GM15510 (cell line): Measurements from ENCODE around the gene MANSC4.

Experiments
- POLR2A ChIP-seq: IDR thresholded peaks from 3 replicates; pipeline ENCODE4 v1.6.1; 2011; ENCODE audit warnings: borderline replicate concordance; ENCODE audit not compliant: insufficient read length; ENCODE audit errors: extremely low read depth

The MANSC4 gene

GRCh38 chr12:27781680-27782079 lies 1.6 kb upstream of the MANSC4 start:
- no peak for TF ChIP-seq POLR2A

- no peak for TF ChIP-seq POLR2A
Observed at GRCh38 chr12:27780612-27781408, 774 bp upstream of the MANSC4 start.

- no peak for TF ChIP-seq POLR2A
Observed at GRCh38 chr12:27779416-27779919, 568 bp downstream of the MANSC4 start.

GRCh38 chr12:27778206-27778605 lies 1.8 kb downstream of the MANSC4 start:
- TF ChIP-seq POLR2A: no peak

GRCh38 chr12:27777141-27777540 lies 2.9 kb downstream of the MANSC4 start:
- no peak for TF ChIP-seq POLR2A

GRCh38 chr12:27772328-27773049 lies 7.5 kb downstream of the MANSC4 start:
- no peak for TF ChIP-seq POLR2A

- TF ChIP-seq POLR2A: no peak
Observed at GRCh38 chr12:27771481-27772327, 8.3 kb downstream of the MANSC4 start.

- TF ChIP-seq POLR2A: no peak
Observed at GRCh38 chr12:27769142-27769673, 10.8 kb downstream of the MANSC4 start.

GRCh38 chr12:27766587-27766986 lies 13.4 kb downstream of the MANSC4 start:
- TF ChIP-seq POLR2A: no peak

GRCh38 chr12:27762757-27763156 lies 17.3 kb downstream of the MANSC4 start:
- TF ChIP-seq POLR2A: no peak

GRCh38 chr12:27756670-27757195 lies 23.3 kb downstream of the MANSC4 start:
- TF ChIP-seq POLR2A: no peak

- no peak for TF ChIP-seq POLR2A
Observed at GRCh38 chr12:27754795-27755194, 25.2 kb downstream of the MANSC4 start.

GRCh38 chr12:27751386-27752047 lies 28.5 kb downstream of the MANSC4 start:
- no peak for TF ChIP-seq POLR2A
